GM20000 (cell line): Measurements from ENCODE around the gene CDKN2D.
"Not testable (repeated sequence)": the region's sequence is repeated elsewhere in the genome, so short reads cannot be mapped to it uniquely, and the experiment has no call there.

Source experiments
- DNase-seq: peaks from one replicate; pipeline ENCODE4 v3.0.0; 2012; ENCODE audit warnings: low spot score
- CTCF ChIP-seq: IDR thresholded peaks from 2 replicates; pipeline ENCODE4 v1.5.1; 2012; ENCODE audit warnings: mild to moderate bottlenecking, control low read depth; ENCODE audit errors: extremely low read depth, missing control alignments

Gene CDKN2D

DNA sequence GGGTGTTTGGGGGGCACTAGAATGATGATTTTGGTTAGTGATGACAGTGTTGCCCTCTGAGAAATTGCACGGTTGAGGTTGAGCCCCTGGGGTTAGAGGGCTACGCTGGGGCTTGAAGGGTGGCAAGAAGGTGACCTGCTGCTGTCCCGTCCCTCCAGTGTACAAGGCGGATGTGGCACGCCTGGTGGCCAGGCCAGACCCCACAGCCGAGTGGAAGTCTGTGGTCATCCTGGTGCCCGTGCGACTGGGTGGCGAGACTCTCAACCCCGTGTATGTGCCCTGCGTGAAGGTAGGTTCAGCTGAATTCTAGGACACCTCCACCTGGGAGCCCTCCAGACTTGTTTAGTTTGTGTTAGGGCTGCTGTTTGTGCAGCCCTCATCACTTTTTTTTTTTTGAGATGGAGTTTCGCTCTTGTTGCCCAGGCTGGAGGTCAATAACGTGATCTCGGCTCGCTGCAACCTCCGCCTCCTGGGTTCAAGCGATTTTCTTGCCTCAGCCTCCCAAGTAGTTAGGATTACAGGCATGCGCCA, 20.0 kb downstream of the CDKN2D start:
- DNase-seq: no peak
- TF ChIP-seq CTCF: no peak

GRCh38 chr19:10546817-10547216, 22.0 kb downstream of the CDKN2D start:
- DNase-seq: no peak
- TF ChIP-seq CTCF: no peak

DNA sequence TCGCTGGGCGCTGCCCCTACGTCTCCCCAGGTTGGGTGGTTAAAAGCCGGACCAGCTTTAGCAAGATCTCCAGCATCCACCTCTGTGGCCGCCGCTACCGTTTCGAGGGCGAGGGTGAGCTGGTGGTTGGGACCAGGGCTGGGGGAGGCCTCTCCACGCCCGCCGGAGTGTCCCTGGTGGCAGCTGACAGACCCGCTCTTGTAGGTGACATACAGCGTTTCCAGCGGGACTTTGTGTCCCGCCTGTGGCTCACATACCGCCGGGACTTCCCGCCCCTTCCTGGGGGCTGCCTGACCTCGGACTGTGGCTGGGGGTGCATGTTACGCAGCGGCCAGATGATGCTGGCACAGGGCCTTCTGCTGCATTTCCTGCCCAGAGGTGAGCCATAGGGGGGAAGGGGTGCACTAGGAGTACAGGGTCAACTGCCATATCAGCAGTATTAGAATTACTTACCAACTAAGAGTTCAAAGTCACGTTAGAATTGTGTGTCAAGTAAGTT, 24.0 kb downstream of the CDKN2D start:
- DNase-seq: no peak
- no peak for TF ChIP-seq CTCF

- TF ChIP-seq CTCF: no peak
- DNase-seq: peak; percentile 58
Measured at GRCh38 chr19:10544242-10544752, 24.5 kb downstream of the CDKN2D start.

DNA sequence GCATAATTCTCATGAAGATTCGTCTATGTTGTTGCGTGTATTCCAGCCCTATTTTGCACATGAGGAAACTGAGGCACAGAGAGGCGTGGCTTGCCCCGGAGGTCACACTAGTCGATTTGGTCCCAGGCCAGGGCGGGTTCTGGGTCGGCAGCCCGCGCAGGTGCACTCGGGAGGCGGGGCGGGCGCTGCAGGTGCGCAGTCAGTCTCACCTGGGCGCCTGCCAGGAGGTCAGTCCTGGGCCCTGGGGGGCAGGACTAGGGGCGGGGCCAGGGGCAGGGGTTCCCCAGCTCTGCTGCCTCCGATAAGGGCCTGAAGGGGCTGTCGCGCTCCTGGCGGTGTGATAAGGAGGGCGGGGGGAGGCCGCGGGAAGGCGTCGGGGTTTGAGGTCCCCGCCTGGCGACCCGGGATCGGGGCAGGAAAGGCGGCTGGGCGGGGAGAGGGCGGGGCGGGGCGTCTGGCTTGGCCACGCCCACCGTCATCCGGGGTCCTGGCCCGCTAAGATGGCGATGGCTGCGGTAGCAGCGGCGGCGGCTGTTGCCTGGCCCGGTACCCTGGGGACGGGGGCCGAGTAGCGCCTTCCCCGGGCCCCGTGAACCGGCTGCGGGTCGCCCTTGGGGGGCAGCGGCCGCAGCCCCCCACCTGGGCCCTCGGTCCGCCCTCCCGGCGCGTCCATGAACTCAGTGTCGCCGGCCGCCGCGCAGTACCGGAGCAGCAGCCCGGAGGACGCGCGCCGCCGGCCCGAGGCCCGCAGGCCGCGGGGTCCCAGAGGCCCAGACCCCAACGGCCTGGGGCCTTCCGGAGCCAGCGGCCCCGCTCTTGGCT, 25.1 kb downstream of the CDKN2D start, which contains the start of gene ATG4D:
TSS of gene ATG4D (plus strand) at position 485 of the 822 bp plus-strand sequence. CDS start at position 672, 187 bp downstream.
- TF ChIP-seq CTCF: no peak
- DNase-seq: peak; percentile 98

DNA sequence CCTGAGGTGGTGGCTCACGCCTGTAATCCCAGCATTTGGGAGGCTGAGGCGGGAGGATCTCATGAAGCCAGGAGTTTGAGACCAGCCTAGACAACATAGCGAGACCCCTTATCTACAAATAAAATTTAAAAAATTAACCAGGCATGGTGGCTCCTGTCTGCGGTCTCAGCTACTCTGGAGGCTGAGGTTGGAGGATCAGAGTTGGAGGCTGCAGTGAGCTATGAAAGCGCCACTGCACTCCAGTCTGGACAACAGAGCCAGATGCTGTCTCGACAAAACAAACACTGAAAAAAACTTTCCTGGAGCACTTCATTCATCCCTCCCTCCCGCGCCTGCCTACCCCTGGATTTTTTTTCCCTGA, 25.7 kb downstream of the CDKN2D start:
- no peak for DNase-seq

GRCh38 chr19:10539016-10539415, 29.8 kb downstream of the CDKN2D start:
- not testable (repeated sequence) for DNase-seq

More for the DNA sequence above, 25.7 kb downstream of the CDKN2D start:
- TF ChIP-seq CTCF: no peak
